Measurements from ENCODE around the gene OPA1.

The OPA1 gene

GRCh38 chr3:193681631-193682030, 88.6 kb downstream of the OPA1 start:
- TF ChIP-seq CTCF (IDR thresholded peaks at IDR 0.05; ENCODE audit: extremely low read depth, missing control alignments): no peak
- DNase-seq (ENCODE audit: low spot score): no peak

GRCh38 chr3:193686665-193687483, 93.9 kb downstream of the OPA1 start:
- DNase-seq (ENCODE audit: low spot score): no peak
- no peak for TF ChIP-seq CTCF (IDR thresholded peaks at IDR 0.05; ENCODE audit: extremely low read depth, missing control alignments)

DNA sequence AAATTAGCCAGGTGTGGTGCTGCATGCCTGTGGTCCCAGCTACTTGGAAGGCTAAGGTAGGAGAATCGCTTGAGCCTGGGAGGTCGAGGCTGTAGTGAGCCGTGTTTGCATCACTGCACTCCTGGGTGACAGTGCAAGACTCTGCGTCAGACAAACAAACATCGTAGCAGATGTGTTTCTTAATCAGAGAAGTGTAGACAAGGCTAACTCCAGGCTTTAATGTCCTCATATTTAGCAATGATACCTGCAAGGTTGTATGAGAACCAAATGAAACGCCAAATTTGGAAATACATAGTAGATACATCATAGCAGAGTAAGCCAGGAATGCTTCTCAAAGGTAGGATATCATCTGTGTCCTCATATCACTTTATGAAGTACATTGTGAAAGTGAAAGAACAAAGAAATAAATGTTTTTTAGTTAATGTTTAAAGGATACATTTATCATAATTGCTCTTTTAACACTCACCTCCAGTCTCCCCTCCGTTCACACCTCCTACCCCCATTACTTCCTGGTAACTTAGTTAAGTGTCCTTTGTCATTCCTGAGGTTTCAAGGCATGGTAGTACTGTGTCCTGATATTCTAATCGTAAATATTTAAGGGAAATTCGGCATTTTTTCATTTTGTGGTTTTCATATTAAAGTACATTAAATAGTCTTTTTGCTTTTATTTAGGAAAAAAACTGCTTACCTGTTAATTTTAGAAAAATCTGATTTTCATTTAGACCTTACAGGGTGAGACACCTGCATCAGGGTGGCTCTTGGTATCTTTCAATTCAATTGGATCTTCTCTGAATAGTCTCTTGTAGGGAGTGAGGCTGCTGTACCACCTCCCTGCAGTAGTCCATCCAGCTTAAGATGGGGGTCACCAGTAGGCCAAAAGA, 96.1 kb downstream of the OPA1 start:
- no peak for DNase-seq (ENCODE audit: low spot score)
- TF ChIP-seq CTCF (IDR thresholded peaks at IDR 0.05; ENCODE audit: extremely low read depth, missing control alignments): no peak

- peak; percentile 43 for DNase-seq (ENCODE audit: low spot score)
- TF ChIP-seq CTCF (IDR thresholded peaks at IDR 0.05; ENCODE audit: extremely low read depth, missing control alignments): no peak
These were observed 100.8 kb downstream of the OPA1 start for GRCh38 chr3:193693774-193694173.

DNA sequence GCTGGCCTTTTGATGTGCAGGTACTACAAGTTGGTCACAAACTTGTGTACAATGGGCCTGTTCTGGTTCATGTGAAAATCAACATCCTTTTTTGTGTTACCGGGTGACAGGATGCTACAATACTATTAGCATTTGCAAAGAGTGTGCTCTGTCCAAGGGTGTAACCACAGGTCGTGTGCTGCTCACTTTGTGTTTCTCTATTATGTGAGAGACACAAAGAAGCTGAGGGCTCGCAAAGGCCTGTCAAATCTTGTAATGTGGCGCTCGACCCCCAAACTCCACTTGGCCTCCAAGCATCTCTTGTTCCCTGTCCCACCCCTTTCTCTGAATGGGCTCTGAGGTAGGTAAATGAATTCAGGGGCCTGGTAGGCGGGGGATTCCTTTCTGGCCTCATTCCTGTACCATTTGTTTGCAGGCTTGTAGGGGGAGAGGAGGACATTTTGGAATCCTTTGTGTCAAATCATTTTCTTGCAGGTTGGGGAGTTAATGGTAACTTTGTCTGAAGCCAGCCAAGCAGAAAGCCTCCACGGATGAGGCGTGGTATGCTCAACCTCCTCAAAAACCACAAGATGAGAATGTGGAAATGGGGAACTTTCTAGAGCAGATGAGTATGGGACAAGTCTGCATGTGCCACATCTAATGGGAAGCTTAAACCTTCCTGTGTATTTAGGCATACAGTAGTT, 109.1 kb downstream of the OPA1 start:
- DNase-seq (ENCODE audit: low spot score): peak; percentile 30

DNA sequence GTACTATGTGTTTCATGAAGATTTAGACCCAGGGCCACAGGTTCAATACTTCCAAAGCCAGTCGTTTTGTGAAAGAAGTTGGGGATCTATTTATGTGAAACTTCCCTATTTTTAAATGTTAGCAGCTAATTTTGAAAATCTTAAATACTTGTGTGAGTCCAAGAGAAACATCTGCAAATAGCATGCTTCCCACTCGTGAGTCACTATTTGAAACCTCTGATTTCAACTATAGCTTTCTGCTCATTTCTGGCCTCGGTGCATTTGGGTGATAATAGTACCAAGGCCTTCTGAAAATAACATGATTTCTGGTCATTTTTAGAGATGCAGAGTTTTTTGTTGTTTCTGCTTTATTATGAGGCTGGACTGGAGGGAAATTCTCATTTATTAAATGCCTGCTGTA, 110.0 kb downstream of the OPA1 start:
- no peak for TF ChIP-seq CTCF (IDR thresholded peaks at IDR 0.05; ENCODE audit: extremely low read depth, missing control alignments)
- DNase-seq (ENCODE audit: low spot score): no peak

More for the DNA sequence above, 109.1 kb downstream of the OPA1 start:
- no peak for TF ChIP-seq CTCF (IDR thresholded peaks at IDR 0.05; ENCODE audit: extremely low read depth, missing control alignments)

Data from GM20000 (cell line).